Ascending aorta (tissue), 2 donors: ENCODE measurements around the gene SLC6A8. TPM values are rescaled to one million over a fixed set of nuclear protein-coding genes. Genes with fewer than 3 reads are reported as not detected.

Experiments
- DNase-seq, 2 donors: peaks; one replicate each; pipeline ENCODE4 v3.0.0-alpha.2; 2019; ENCODE audit warnings: low spot score in 2 of 2
- H3K27ac ChIP-seq, 2 donors: fragments of 200-600 bp; sonication (generic); one replicate each; pipeline ENCODE4 v1.5.1; 2016 to 2017; ENCODE audit warnings: mild to moderate bottlenecking in 1 of 2
- H3K27me3 ChIP-seq: fragments of 200-600 bp; sonication (generic); one replicate; pipeline ENCODE4 v1.5.1; 2017
- H3K36me3 ChIP-seq, 2 donors: fragments of 200-600 bp; sonication (generic); one replicate each; pipeline ENCODE4 v1.5.1; 2016
- H3K4me1 ChIP-seq, 2 donors: fragments of 200-600 bp; sonication (generic); one replicate each; pipeline ENCODE4 v1.5.1; 2016 to 2017; ENCODE audit warnings: mild to moderate bottlenecking in 1 of 2
- H3K4me3 ChIP-seq, 2 donors: fragments of 200-600 bp; sonication (generic); one replicate each; pipeline ENCODE4 v1.5.1; 2016 to 2017; ENCODE audit warnings: mild to moderate bottlenecking in 1 of 2
- H3K9me3 ChIP-seq, 2 donors: fragments of 200-600 bp; sonication (generic); one replicate each; pipeline ENCODE4 v1.5.1; 2016
- intact Hi-C: fragments of 100-400 bp; cut with DNase I; formaldehyde crosslinking; loops from one replicate; pipeline ENCODE4 v1.15.1; 2023
- total RNA-seq: library from RNA; depleted of rRNA; stranded (reverse); fragments of >200 nt; gene quantifications from one replicate; pipeline ENCODE4 v1.1.0, GENCODE V29; 2016
- TF ChIP-seq, protein P1 (sequence below), 3 experiments: fragments of 200-600 bp in 2 of 3; fragments of 450-650 bp in 1 of 3; sonication (generic) in 2 of 3; IDR thresholded peaks; one replicate each; pipeline ENCODE4 v1.5.1; 2016 to 2019; ENCODE audit warnings: antibody characterized with exemption in 3 of 3, mild to moderate bottlenecking in 1 of 3, moderate library complexity in 1 of 3

Gene SLC6A8
- total RNA-seq, 1 donor from 2014 or later: 44.2 TPM

DNA sequence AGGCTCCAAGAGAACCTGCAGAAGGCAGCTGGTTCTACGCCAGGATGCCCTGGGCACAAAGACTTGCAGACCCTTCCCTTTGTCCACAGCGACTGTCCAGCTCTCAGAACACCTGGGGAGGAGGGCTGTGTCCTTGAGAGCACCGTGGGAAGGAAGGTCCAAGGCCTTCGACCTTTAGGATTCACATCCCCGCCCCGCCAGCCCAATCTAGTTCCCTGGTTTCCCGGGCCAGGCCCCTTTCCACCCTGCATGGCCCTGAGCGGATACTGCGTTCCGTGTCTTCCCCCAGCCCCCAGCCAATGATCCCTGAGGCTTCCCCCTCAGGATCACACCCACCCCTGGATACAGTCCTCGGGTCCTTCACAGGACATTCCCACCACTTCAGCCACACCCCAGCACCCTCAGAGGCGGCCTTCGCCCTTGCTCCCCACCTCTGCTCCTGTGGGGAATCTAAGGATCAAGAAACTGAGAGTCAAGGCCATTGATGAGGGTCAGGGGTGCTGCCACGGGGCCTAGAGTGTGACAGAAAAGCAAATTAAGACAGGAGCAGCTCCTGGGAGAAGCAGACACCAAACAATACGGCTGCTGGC is 46.0 kb downstream of the SLC6A8 start:
- H3K4me3 ChIP-seq: no peak overlapping the region
- intact Hi-C loops: no loop called here
- H3K27me3 ChIP-seq: no peaks in the 10 kb centered on the region
- H3K27ac ChIP-seq: no peak overlapping the region
- no peaks in the 10 kb centered on the region for H3K9me3 ChIP-seq
- no peak for DNase-seq
- H3K4me1 ChIP-seq: no peaks in the 10 kb centered on the region
- TF ChIP-seq, protein P1, sequence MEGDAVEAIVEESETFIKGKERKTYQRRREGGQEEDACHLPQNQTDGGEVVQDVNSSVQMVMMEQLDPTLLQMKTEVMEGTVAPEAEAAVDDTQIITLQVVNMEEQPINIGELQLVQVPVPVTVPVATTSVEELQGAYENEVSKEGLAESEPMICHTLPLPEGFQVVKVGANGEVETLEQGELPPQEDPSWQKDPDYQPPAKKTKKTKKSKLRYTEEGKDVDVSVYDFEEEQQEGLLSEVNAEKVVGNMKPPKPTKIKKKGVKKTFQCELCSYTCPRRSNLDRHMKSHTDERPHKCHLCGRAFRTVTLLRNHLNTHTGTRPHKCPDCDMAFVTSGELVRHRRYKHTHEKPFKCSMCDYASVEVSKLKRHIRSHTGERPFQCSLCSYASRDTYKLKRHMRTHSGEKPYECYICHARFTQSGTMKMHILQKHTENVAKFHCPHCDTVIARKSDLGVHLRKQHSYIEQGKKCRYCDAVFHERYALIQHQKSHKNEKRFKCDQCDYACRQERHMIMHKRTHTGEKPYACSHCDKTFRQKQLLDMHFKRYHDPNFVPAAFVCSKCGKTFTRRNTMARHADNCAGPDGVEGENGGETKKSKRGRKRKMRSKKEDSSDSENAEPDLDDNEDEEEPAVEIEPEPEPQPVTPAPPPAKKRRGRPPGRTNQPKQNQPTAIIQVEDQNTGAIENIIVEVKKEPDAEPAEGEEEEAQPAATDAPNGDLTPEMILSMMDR (IDR thresholded peaks at IDR 0.05): no peak
- peaks cover 6 to 18% of the 10 kb centered on the region in 2 donors for H3K36me3 ChIP-seq

DNA sequence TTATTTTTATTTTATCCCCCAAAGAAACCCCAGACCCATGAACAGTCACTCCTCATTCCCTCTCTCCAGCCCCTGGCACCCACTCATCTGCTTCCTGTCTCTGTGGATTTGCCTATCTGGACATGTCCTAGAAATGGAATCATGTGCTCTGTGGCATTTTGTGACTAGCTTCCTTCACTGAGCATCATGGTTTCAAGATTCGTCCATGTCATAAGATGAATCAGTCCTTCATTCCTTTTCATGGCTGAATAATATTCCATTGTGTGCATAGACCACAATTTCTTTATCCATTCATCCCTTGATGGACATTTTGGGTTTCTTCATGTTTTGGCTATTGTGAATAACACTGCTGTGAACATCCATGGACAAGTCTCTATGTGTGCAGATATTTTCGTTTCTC is 47.1 kb downstream of the SLC6A8 start:
- peaks cover 6 to 18% of the 10 kb centered on the region in 2 donors for H3K36me3 ChIP-seq
- H3K4me1 ChIP-seq: no peaks in the 10 kb centered on the region
- no peak overlapping the region for H3K4me3 ChIP-seq
- H3K9me3 ChIP-seq: no peaks in the 10 kb centered on the region
- TF ChIP-seq, protein P1 (IDR thresholded peaks at IDR 0.05): no peak
- intact Hi-C loops: no loop called here
- DNase-seq: no peak
- H3K27me3 ChIP-seq: no peaks in the 10 kb centered on the region
- H3K27ac ChIP-seq: no peak overlapping the region

DNA sequence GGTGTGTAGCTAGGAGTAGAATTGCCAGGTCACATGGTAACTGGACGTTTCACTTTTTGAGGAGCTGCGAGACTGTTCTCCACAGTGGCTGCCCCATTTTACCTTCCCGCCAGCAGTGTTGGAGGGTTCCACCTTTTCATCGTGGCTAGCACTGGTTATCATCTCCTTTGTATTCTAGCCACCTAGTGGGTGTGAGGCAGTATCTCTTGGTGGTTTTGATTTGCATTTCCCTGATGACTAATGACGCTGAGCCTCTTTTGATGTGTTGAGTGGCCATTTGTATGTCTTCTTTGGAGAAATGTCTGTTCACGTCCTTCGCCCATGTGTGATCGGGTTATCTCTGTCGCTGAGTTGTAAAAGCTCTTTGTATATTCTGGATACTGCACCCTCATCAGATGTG is 47.5 kb downstream of the SLC6A8 start:
- H3K9me3 ChIP-seq: no peaks in the 10 kb centered on the region
- TF ChIP-seq, protein P1 (IDR thresholded peaks at IDR 0.05): no peak
- peak in 1 of 2 donors; percentile 30 for DNase-seq
- H3K36me3 ChIP-seq: peaks cover 6 to 18% of the 10 kb centered on the region in 2 donors
- H3K4me3 ChIP-seq: no peak overlapping the region
- no peaks in the 10 kb centered on the region for H3K27me3 ChIP-seq
- no peak overlapping the region for H3K27ac ChIP-seq
- intact Hi-C loops: no loop called here
- H3K4me1 ChIP-seq: no peaks in the 10 kb centered on the region

DNA sequence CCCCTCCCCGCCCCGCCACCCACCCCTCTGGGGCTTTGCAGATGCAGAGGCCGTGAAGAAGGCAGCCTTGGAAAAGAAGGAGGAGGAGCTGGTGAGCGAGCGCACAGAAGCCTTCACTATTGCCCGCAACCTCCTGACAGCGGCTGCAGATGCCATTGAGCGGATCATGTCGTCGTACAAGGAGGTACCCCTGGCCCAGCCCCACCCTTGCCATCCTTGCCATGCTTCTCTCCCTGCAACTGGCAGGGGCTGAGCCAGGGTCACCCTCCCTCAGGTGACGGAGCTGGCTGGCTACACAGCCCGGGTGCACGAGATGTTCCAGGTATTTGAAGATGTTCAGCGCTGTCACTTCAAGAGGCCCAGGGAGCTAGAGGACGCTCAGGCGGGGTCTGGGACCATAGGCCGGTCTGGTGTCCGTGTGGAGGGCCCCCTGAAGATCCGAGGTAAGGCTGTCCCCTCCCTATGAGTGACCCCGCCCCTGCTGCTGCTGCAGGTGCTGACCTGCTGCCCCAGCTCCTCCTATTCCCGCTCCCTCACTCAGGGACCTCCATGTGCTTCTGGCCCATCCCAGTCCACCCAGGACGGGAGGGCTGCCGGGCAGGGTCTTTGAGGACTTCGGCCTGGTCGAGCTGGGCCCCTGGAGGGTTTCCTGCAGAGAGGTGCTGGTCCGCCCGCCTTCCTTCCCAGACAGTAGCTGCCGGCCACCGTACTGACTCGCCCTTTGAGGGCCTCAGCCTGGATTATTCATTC is 48.5 kb downstream of the SLC6A8 start:
- no peaks in the 10 kb centered on the region for H3K27me3 ChIP-seq
- peaks cover 6 to 18% of the 10 kb centered on the region in 2 donors for H3K36me3 ChIP-seq
- H3K27ac ChIP-seq: no peak overlapping the region
- no peaks in the 10 kb centered on the region for H3K9me3 ChIP-seq
- no peak for DNase-seq
- TF ChIP-seq, protein P1 (IDR thresholded peaks at IDR 0.05): no peak
- H3K4me3 ChIP-seq: no peak overlapping the region
- intact Hi-C loops: no loop called here
- no peaks in the 10 kb centered on the region for H3K4me1 ChIP-seq

DNA sequence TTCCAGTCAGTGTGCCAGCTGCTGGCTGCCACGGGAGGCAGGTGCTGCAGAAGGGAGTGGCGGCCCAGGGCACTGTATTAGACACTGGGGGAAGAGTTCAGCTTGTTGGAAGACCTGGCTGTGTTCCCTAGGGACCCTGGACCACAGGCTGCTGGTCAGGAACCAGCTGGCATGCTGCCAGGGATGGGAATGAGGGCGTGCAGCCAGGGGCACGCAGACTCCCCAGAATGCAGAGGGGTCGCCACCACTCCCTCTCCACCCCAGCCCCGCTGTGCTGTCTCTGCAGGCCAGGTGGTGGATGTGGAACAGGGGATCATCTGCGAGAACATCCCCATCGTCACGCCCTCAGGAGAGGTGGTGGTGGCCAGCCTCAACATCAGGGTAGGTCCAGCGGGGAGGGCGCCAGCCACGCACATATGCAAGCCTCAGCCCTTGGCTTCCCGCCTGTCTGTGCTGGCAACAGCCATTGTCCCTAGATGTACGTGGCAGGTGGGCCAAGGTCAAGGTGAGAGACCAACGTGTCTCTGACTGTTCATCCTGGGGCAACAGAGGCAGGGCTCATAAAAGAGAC is 49.2 kb downstream of the SLC6A8 start:
- no peaks in the 10 kb centered on the region for H3K9me3 ChIP-seq
- intact Hi-C loops: no loop called here
- no peak for DNase-seq
- no peak overlapping the region for H3K27ac ChIP-seq
- no peaks in the 10 kb centered on the region for H3K27me3 ChIP-seq
- no peaks in the 10 kb centered on the region for H3K4me1 ChIP-seq
- no peak overlapping the region for H3K4me3 ChIP-seq
- TF ChIP-seq, protein P1 (IDR thresholded peaks at IDR 0.05): no peak
- peaks cover 6 to 18% of the 10 kb centered on the region in 2 donors for H3K36me3 ChIP-seq
